GM12864 (cell line): ENCODE data around the gene APEX1.
"Not testable (repeated sequence)": the region's sequence is repeated elsewhere in the genome, so short reads cannot be mapped to it uniquely, and the experiment has no call there.

Source experiments
- DNase-seq: peaks from one replicate; pipeline ENCODE4 v3.0.0-alpha.2; 2011; ENCODE audit warnings: low read depth
- H3K4me3 ChIP-seq: 2 replicates; pipeline ENCODE4 v1.5.1; 2011; ENCODE audit warnings: mild to moderate bottlenecking, low read depth, low read length, control low read depth
- TF ChIP-seq, protein P1 (sequence below): IDR thresholded peaks from 2 replicates; pipeline ENCODE4 v1.5.1; 2011; ENCODE audit warnings: low read depth, mild to moderate bottlenecking, moderate library complexity, low read length, control low read depth, inconsistent platforms; ENCODE audit errors: missing control alignments

Gene APEX1

DNA sequence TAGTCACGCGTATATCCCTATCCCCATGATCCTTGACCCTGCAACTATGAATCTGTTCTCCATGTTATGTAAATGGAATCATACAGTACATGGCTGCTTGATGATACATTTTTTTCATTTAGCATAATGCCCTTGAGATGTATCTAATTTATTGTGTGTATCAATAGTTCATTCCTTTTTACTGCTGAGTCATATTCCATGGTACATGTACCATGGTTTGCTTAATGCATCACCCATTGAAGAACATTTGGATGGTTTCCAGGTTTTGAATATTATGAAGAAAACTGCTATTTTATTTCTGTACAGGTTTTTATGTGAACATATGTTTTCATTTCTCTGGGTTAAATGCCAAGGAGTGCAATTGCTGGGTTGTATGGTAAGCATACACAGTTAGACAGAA lies 46.3 kb downstream of the APEX1 start:
- no peak overlapping the region for H3K4me3 ChIP-seq
- DNase-seq, result no peak
- TF ChIP-seq, protein P1, sequence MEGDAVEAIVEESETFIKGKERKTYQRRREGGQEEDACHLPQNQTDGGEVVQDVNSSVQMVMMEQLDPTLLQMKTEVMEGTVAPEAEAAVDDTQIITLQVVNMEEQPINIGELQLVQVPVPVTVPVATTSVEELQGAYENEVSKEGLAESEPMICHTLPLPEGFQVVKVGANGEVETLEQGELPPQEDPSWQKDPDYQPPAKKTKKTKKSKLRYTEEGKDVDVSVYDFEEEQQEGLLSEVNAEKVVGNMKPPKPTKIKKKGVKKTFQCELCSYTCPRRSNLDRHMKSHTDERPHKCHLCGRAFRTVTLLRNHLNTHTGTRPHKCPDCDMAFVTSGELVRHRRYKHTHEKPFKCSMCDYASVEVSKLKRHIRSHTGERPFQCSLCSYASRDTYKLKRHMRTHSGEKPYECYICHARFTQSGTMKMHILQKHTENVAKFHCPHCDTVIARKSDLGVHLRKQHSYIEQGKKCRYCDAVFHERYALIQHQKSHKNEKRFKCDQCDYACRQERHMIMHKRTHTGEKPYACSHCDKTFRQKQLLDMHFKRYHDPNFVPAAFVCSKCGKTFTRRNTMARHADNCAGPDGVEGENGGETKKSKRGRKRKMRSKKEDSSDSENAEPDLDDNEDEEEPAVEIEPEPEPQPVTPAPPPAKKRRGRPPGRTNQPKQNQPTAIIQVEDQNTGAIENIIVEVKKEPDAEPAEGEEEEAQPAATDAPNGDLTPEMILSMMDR, result no peak

DNA sequence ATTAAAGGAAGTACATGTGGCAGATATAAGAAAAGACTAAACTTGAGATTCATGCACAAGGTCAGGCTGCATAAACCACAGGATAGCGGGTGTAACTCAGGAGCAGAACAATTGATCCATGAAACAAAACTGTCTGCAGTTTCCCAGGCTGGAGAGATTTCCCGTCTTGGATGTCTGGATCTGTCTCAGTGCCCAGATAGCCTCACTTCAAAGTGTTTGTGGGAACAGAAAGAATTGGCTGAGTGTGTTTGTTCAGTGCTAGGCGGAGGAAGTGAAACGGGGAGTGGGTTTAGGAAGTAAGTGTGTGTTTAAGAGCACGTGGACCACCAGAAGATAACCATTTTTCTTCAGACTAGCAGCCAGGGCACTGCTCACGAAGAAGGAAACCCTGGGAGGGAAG lies 48.9 kb downstream of the APEX1 start:
- no peak for DNase-seq
- TF ChIP-seq, protein P1, result no peak
- H3K4me3 ChIP-seq, result no peak overlapping the region

DNA sequence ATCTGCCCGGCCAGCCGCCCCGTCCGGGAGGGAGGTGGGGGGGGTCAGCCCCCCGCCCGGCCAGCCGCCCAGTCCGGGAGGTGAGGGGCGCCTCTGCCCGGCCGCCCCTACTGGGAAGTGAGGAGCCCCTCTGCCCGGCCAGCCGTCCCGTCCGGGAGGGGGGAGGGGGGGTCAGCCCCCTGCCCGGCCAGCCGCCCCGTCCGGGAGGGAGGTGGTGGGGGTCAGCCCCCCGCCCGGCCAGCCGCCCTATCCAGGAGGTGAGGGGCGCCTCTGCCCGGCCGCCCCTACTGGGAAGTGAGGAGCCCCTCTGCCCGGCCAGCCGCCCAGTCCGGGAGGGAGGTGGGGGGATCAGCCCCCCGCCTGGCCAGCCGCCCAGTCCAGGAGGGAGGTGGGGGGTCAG lies 51.2 kb downstream of the APEX1 start:
- H3K4me3 ChIP-seq, result not testable (repeated sequence)

DNA sequence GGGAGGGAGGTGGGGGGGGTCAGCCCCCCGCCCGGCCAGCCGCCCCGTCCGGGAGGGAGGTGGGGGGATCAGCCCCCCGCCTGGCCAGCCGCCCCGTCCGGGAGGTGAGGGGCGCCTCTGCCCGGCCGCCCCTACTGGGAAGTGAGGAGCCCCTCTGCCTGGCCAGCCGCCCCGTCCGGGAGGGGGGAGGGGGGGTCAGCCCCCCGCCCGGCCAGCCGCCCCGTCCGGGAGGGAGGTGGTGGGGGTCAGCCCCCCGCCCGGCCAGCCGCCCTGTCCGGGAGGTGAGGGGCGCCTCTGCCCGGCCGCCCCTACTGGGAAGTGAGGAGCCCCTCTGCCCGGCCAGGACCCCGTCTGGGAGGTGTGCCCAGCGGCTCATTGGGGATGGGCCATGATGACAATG lies 51.7 kb downstream of the APEX1 start:
- not testable (repeated sequence) for DNase-seq, H3K4me3 ChIP-seq

More for the DNA sequence above, 51.2 kb downstream of the APEX1 start:
- not testable (repeated sequence) for DNase-seq
